CD14-positive monocyte (primary cell): ENCODE data around the gene TMEM129. TPM values are rescaled to one million over a fixed set of nuclear protein-coding genes. Genes with fewer than 3 reads are reported as not detected.

Source experiments
- DNase-seq, 3 donors: peaks; one replicate each; pipeline ENCODE4 v3.0.0-alpha.2; 2011 to 2022
- H2AFZ ChIP-seq: 2 replicates; pipeline ENCODE4 v1.6.0; 2012; ENCODE audit warnings: mild to moderate bottlenecking, low read depth, low read length, inconsistent platforms; ENCODE audit not compliant: insufficient read depth, poor library complexity, severe bottlenecking
- H3K27ac ChIP-seq, 2 donors: 1 replicate in 1 of 2; 2 replicates in 1 of 2; pipeline ENCODE4 v1.5.1; 2012 to 2013; ENCODE audit warnings: low read length in 2 of 2, control low read depth in 1 of 2, inconsistent platforms in 1 of 2, low read depth in 1 of 2, mild to moderate bottlenecking in 1 of 2
- H3K27me3 ChIP-seq, 2 donors: one replicate each; pipeline versions ENCODE4 v1.6.0 to v1.6.1; 2011 to 2013; ENCODE audit warnings: low read length in 2 of 2; ENCODE audit not compliant: control insufficient read depth in 2 of 2, insufficient read depth in 2 of 2
- H3K36me3 ChIP-seq, 2 donors: replicated peaks in 1 of 2; 1 replicate in 1 of 2; 2 replicates in 1 of 2; pipeline versions ENCODE4 v1.5.1 to v1.6.1; 2012 to 2013; ENCODE audit warnings: low read length in 2 of 2, control low read depth in 1 of 2, inconsistent platforms in 1 of 2, mild to moderate bottlenecking in 1 of 2; ENCODE audit not compliant: insufficient read depth in 2 of 2, control insufficient read depth in 1 of 2
- H3K4me1 ChIP-seq, 2 donors: 1 replicate in 1 of 2; 2 replicates in 1 of 2; pipeline versions ENCODE4 v1.5.1 to v1.6.1; 2012 to 2013; ENCODE audit warnings: low read length in 2 of 2, control low read depth in 1 of 2, inconsistent platforms in 1 of 2, mild to moderate bottlenecking in 1 of 2, moderate library complexity in 1 of 2; ENCODE audit not compliant: insufficient read depth in 2 of 2, control insufficient read depth in 1 of 2
- H3K4me2 ChIP-seq: replicated peaks from 2 replicates; pipeline ENCODE3; 2012; ENCODE audit warnings: low read length, moderate library complexity, mild to moderate bottlenecking; ENCODE audit not compliant: poor library complexity, severe bottlenecking; ENCODE audit errors: extremely low read depth
- H3K4me3 ChIP-seq, 3 experiments: fragments of 200-600 bp in 1 of 3; sonication (generic) in 1 of 3; replicated peaks in 1 of 3; 1 replicate in 2 of 3; 2 replicates in 1 of 3; pipeline ENCODE4 v1.5.1; 2011 to 2013; ENCODE audit warnings: low read length in 3 of 3, mild to moderate bottlenecking in 3 of 3, control low read depth in 2 of 3, low read depth in 2 of 3, inconsistent platforms in 1 of 3, moderate library complexity in 1 of 3
- H3K79me2 ChIP-seq: 2 replicates; pipeline ENCODE4 v1.6.0; 2012; ENCODE audit warnings: mild to moderate bottlenecking, control low read depth, inconsistent platforms, low read length, moderate library complexity; ENCODE audit not compliant: insufficient read depth
- H3K9ac ChIP-seq: 2 replicates; pipeline ENCODE4 v1.6.0; 2017; ENCODE audit warnings: low read length, mild to moderate bottlenecking; ENCODE audit not compliant: insufficient read depth, poor library complexity, severe bottlenecking
- H3K9me3 ChIP-seq, 2 donors: replicated peaks in 1 of 2; 1 replicate in 1 of 2; 2 replicates in 1 of 2; pipeline versions ENCODE4 v1.5.1 to v1.6.1; 2012 to 2013; ENCODE audit warnings: low read length in 2 of 2, control low read depth in 1 of 2; ENCODE audit not compliant: control insufficient read depth in 1 of 2, insufficient read depth in 1 of 2
- H4K20me1 ChIP-seq: 2 replicates; pipeline ENCODE4 v1.6.0; 2012; ENCODE audit warnings: mild to moderate bottlenecking, low read length, control low read depth, moderate library complexity; ENCODE audit not compliant: insufficient read depth
- H3K27ac Mint-ChIP-seq, 7 donors: one replicate each; pipeline ENCODE4 v1.8.0; 2020; ENCODE audit warnings: mild to moderate bottlenecking in 7 of 7, mixed read lengths in 7 of 7, moderate library complexity in 6 of 7, inconsistent platforms in 2 of 7
- H3K27me3 Mint-ChIP-seq, 3 donors: one replicate each; pipeline ENCODE4 v1.8.0; 2021 to 2022; ENCODE audit warnings: low read depth in 3 of 3, mild to moderate bottlenecking in 3 of 3, mixed read lengths in 3 of 3, moderate library complexity in 3 of 3, inconsistent platforms in 1 of 3
- H3K36me3 Mint-ChIP-seq, 2 donors: one replicate each; pipeline ENCODE4 v1.8.0; 2020; ENCODE audit warnings: mixed read lengths in 2 of 2, inconsistent platforms in 1 of 2, mild to moderate bottlenecking in 1 of 2
- H3K4me1 Mint-ChIP-seq: one replicate; pipeline ENCODE4 v1.8.0; 2020; ENCODE audit warnings: mild to moderate bottlenecking, mixed read lengths
- H3K4me3 Mint-ChIP-seq, 2 donors: one replicate each; pipeline ENCODE4 v1.8.0; 2020; ENCODE audit warnings: mild to moderate bottlenecking in 2 of 2, mixed read lengths in 2 of 2, moderate library complexity in 1 of 2
- H3K9me3 Mint-ChIP-seq, 7 donors: one replicate each; pipeline ENCODE4 v1.8.0; 2020 to 2022; ENCODE audit warnings: mixed read lengths in 7 of 7, mild to moderate bottlenecking in 6 of 7, moderate library complexity in 6 of 7, inconsistent platforms in 2 of 7
- WGBS: methylation state at CpG from one replicate; pipeline ENCODE4 v1.1.5; 2013; ENCODE audit warnings: missing lambda C conversion rate; ENCODE audit not compliant: insufficient coverage; 5-methylcytosine and 5-hydroxymethylcytosine counted together
- intact Hi-C, 2 donors: fragments of 100-400 bp; cut with micrococcal nuclease; formaldehyde crosslinking; loops; one replicate each; pipeline versions ENCODE4 v1.15.0 to v1.15.1; 2023
- polyA plus RNA-seq, 3 donors: library from polyadenylated mRNA; depleted of rRNA in 1 of 3; unstranded in 2 of 3; stranded (reverse) in 1 of 3; fragments of 300-500 nt in 2 of 3; fragments of >200 nt in 1 of 3; fragmentation: Illumina TruSeq in 2 of 3; gene quantifications; 1 replicate in 2 of 3; 2 replicates in 1 of 3; pipeline ENCODE4 v1.2.3, GENCODE V29; 2012 to 2021
- TF ChIP-seq, protein P1 (sequence below): fragments of 200-600 bp; IDR thresholded peaks from one replicate; pipeline ENCODE4 v1.8.0; 2022; ENCODE audit warnings: antibody characterized with exemption, mild to moderate bottlenecking

Gene TMEM129
- polyA plus RNA-seq, 3 donors, result 22.4 to 40.2 (median 24.1) TPM

DNA sequence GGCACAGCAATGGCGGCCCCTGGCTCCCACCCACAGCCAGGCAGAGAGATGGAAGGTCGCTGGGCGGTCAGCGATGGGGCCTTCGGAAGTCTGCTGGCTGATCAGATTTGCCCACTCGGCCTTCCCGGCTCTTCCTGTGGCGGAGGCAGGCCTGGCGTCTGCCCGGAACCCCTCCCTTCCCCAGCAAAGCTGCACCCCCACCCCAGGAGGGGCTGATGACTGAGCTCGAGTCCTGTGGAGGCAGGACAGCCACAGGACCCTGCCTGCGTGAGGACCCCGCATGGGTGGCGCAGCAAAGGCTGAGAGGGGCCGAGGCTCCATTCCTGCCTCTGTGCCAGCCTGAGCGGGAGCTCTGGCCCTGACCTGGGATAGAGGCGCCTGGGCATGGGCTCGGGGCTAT lies 35.0 kb upstream of the TMEM129 start:
- Histone ChIP-seq H3K36me3 (no peaks in the 10 kb centered on the region), H3K4me2 (no peak overlapping the region), H3K4me1 (peaks cover 21 to 23% of the 10 kb centered on the region in 2 donors), H2AFZ (no peak overlapping the region), H3K9ac (no peak overlapping the region), H3K27me3 (no peaks in the 10 kb centered on the region), H3K9me3 (no peaks in the 10 kb centered on the region), H3K79me2 (no peaks in the 10 kb centered on the region), H4K20me1 (no peaks in the 10 kb centered on the region), H3K27ac (no peak overlapping the region), H3K4me3 (no peak overlapping the region)
- TF ChIP-seq, protein P1, sequence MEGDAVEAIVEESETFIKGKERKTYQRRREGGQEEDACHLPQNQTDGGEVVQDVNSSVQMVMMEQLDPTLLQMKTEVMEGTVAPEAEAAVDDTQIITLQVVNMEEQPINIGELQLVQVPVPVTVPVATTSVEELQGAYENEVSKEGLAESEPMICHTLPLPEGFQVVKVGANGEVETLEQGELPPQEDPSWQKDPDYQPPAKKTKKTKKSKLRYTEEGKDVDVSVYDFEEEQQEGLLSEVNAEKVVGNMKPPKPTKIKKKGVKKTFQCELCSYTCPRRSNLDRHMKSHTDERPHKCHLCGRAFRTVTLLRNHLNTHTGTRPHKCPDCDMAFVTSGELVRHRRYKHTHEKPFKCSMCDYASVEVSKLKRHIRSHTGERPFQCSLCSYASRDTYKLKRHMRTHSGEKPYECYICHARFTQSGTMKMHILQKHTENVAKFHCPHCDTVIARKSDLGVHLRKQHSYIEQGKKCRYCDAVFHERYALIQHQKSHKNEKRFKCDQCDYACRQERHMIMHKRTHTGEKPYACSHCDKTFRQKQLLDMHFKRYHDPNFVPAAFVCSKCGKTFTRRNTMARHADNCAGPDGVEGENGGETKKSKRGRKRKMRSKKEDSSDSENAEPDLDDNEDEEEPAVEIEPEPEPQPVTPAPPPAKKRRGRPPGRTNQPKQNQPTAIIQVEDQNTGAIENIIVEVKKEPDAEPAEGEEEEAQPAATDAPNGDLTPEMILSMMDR, result no peak
- DNase-seq, result no peak
- Mint-ChIP-seq H3K4me3 (peak overlapping the region in 1 of 2 donors; percentile 53), H3K27me3 (peaks cover 0 to 2% (median 2%) of the 10 kb centered on the region in 3 donors), H3K36me3 (no peaks in the 10 kb centered on the region), H3K9me3 (peaks cover 0 to 1% (median 0%) of the 10 kb centered on the region in 7 donors), H3K4me1 (peaks cover 10% of the 10 kb centered on the region), H3K27ac (no peak overlapping the region)
- intact Hi-C loops, result no loop called here
- 56% methylated on average over 16 of the region's 18 CpGs for WGBS

DNA sequence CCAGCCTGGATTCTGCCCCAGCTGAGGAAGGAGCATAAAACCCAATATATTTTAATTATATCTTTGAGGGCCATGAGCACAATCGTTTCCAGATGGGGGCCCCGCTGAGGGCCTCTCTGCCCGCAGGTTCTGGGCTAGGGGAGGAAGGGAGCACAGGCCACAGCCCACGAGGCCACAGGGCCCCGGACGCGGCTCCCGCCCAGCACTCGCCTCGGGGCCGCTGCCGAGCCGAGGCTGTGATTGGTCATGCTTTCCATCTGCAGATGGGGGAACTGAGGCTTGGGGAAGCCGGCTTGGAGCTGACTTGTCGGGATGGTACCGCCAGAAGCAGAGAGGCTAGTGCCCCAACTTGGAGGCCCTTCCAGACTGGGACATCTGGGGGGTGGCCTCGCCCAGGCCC lies 34.2 kb upstream of the TMEM129 start:
- H3K4me3 ChIP-seq, result no peak overlapping the region
- no peak overlapping the region for H3K4me2 ChIP-seq
- intact Hi-C loops, result no loop called here
- peaks cover 0 to 2% (median 2%) of the 10 kb centered on the region in 3 donors for H3K27me3 Mint-ChIP-seq
- no peak for DNase-seq
- peak overlapping the region in 1 of 7 donors; percentile 36 for H3K27ac Mint-ChIP-seq
- no peaks in the 10 kb centered on the region for H3K27me3 ChIP-seq
- H3K4me1 Mint-ChIP-seq, result peaks cover 10% of the 10 kb centered on the region
- H4K20me1 ChIP-seq, result no peaks in the 10 kb centered on the region
- H3K4me3 Mint-ChIP-seq, result no peak overlapping the region
- H3K27ac ChIP-seq, result no peak overlapping the region
- no peak overlapping the region for H3K9ac ChIP-seq
- H3K9me3 ChIP-seq, result no peaks in the 10 kb centered on the region
- H3K9me3 Mint-ChIP-seq, result peaks cover 0 to 1% (median 0%) of the 10 kb centered on the region in 7 donors
- H3K4me1 ChIP-seq, result peaks cover 21 to 23% of the 10 kb centered on the region in 2 donors
- WGBS, result 83% methylated on average over 14 of the region's 17 CpGs
- H3K36me3 ChIP-seq, result no peaks in the 10 kb centered on the region
- no peaks in the 10 kb centered on the region for H3K79me2 ChIP-seq
- no peak overlapping the region for H2AFZ ChIP-seq
- H3K36me3 Mint-ChIP-seq, result no peaks in the 10 kb centered on the region
- TF ChIP-seq, protein P1, result no peak
